ENCODE measurements around the gene POLK. TPM values are rescaled to one million over a fixed set of nuclear protein-coding genes. Genes with fewer than 3 reads are reported as not detected.

The POLK gene
- total RNA-seq, 3 donors from 2014 or later, result 44.0 to 58.4 (median 44.9) TPM

GRCh38 chr5:75630875-75631274 is 119.2 kb downstream of the POLK start:
- intact Hi-C loops (cut with DNase I; ENCODE audit: low total_unique reads), result no loop called here
- no peaks in the 10 kb centered on the region for H3K27me3 ChIP-seq
- TF ChIP-seq POLR2AphosphoS5 (IDR thresholded peaks at IDR 0.05) (no peak), CTCF (IDR thresholded peaks at IDR 0.05) (no peak), POLR2A (IDR thresholded peaks at IDR 0.05) (no peak)
- no peaks in the 10 kb centered on the region for H3K36me3 ChIP-seq
- H3K27ac ChIP-seq, result no peak overlapping the region
- no peaks in the 10 kb centered on the region for H3K9me3 ChIP-seq
- H3K4me3 ChIP-seq, result no peak overlapping the region
- no peaks in the 10 kb centered on the region for H3K4me1 ChIP-seq
- DNase-seq (ENCODE audit: low spot score in 2 of 2), result no peak

- Histone ChIP-seq H3K9me3 (no peaks in the 10 kb centered on the region), H3K36me3 (no peaks in the 10 kb centered on the region), H3K4me1 (no peaks in the 10 kb centered on the region), H3K4me3 (no peak overlapping the region), H3K27ac (no peak overlapping the region), H3K27me3 (no peaks in the 10 kb centered on the region)
- intact Hi-C loops (cut with DNase I; ENCODE audit: low total_unique reads), result no loop called here
- DNase-seq (ENCODE audit: low spot score in 2 of 2), result no peak
- TF ChIP-seq POLR2AphosphoS5 (IDR thresholded peaks at IDR 0.05) (no peak), CTCF (IDR thresholded peaks at IDR 0.05) (no peak)
Measured at GRCh38 chr5:75632321-75632720, 120.6 kb downstream of the POLK start.

- no peaks in the 10 kb centered on the region for H3K36me3 ChIP-seq
- no peak overlapping the region for H3K4me3 ChIP-seq
- intact Hi-C loops (cut with DNase I; ENCODE audit: low total_unique reads), result no loop called here
- H3K9me3 ChIP-seq, result no peaks in the 10 kb centered on the region
- no peaks in the 10 kb centered on the region for H3K4me1 ChIP-seq
- H3K27me3 ChIP-seq, result no peaks in the 10 kb centered on the region
- TF ChIP-seq POLR2A (IDR thresholded peaks at IDR 0.05), result no peak
- no peak for TF ChIP-seq CTCF (IDR thresholded peaks at IDR 0.05)
- TF ChIP-seq POLR2AphosphoS5 (IDR thresholded peaks at IDR 0.05), result no peak
- no peak overlapping the region for H3K27ac ChIP-seq
- no peak for DNase-seq (ENCODE audit: low spot score in 2 of 2)
Measured at GRCh38 chr5:75637949-75638348, 126.3 kb downstream of the POLK start.

GRCh38 chr5:75639535-75640311 is 128.0 kb downstream of the POLK start:
- Histone ChIP-seq H3K36me3 (no peaks in the 10 kb centered on the region), H3K9me3 (no peaks in the 10 kb centered on the region), H3K27me3 (no peaks in the 10 kb centered on the region), H3K4me3 (no peak overlapping the region), H3K4me1 (no peaks in the 10 kb centered on the region), H3K27ac (no peak overlapping the region)
- DNase-seq (ENCODE audit: low spot score in 2 of 2), result no peak
- intact Hi-C loops (cut with DNase I; ENCODE audit: low total_unique reads), result no loop called here
- TF ChIP-seq POLR2AphosphoS5 (IDR thresholded peaks at IDR 0.05) (no peak), POLR2A (IDR thresholded peaks at IDR 0.05) (no peak), CTCF (IDR thresholded peaks at IDR 0.05) (no peak)

GRCh38 chr5:75640395-75640794 is 128.7 kb downstream of the POLK start:
- H3K27me3 ChIP-seq, result no peaks in the 10 kb centered on the region
- H3K27ac ChIP-seq, result no peak overlapping the region
- TF ChIP-seq POLR2AphosphoS5 (IDR thresholded peaks at IDR 0.05) (no peak), POLR2A (IDR thresholded peaks at IDR 0.05) (no peak), CTCF (IDR thresholded peaks at IDR 0.05) (no peak)
- DNase-seq (ENCODE audit: low spot score in 2 of 2), result no peak
- H3K4me1 ChIP-seq, result no peaks in the 10 kb centered on the region
- intact Hi-C loops (cut with DNase I; ENCODE audit: low total_unique reads), result no loop called here
- no peaks in the 10 kb centered on the region for H3K36me3 ChIP-seq
- no peak overlapping the region for H3K4me3 ChIP-seq
- no peaks in the 10 kb centered on the region for H3K9me3 ChIP-seq

All from breast epithelium (tissue), 4 donors.